Mesothelial cell of epicardium (in vitro differentiated cells): ENCODE measurements around the gene ANKRD18A. TPM values are rescaled to one million over a fixed set of nuclear protein-coding genes. Genes with fewer than 3 reads are reported as not detected.
A peak's percentile ranks its signal among the peaks of the same experiment; 100 is the strongest.

ENCODE experiments used
- DNase-seq, 2 experiments: peaks; one replicate each; pipeline ENCODE4 v3.0.0; 2021; ENCODE audit warnings: low spot score in 2 of 2; ENCODE audit not compliant: unreplicated experiment in 2 of 2
- H3K27ac Mint-ChIP-seq: 2 replicates; pipeline ENCODE4 v1.8.0; 2021; ENCODE audit warnings: mixed read lengths
- H3K27me3 Mint-ChIP-seq: 2 replicates; pipeline ENCODE4 v1.8.0; 2021; ENCODE audit warnings: low read depth, mixed read lengths
- H3K36me3 Mint-ChIP-seq: 2 replicates; pipeline ENCODE4 v1.8.0; 2021; ENCODE audit warnings: mixed read lengths
- H3K4me1 Mint-ChIP-seq: 2 replicates; pipeline ENCODE4 v1.8.0; 2021; ENCODE audit warnings: mixed read lengths
- H3K4me3 Mint-ChIP-seq: 2 replicates; pipeline ENCODE4 v1.8.0; 2021; ENCODE audit warnings: mild to moderate bottlenecking, moderate library complexity, mixed read lengths
- H3K9me3 Mint-ChIP-seq: 2 replicates; pipeline ENCODE4 v1.8.0; 2021; ENCODE audit warnings: mixed read lengths
- CTCF ChIP-seq: fragments of 200-600 bp; sonication (generic); IDR thresholded peaks from one replicate; pipeline ENCODE4 v1.5.0; 2021; ENCODE audit warnings: antibody characterized with exemption; ENCODE audit not compliant: unreplicated experiment
- total RNA-seq: library from RNA; stranded (reverse); gene quantifications from 3 replicates; pipeline ENCODE4 v1.2.1, GENCODE V29; 2021

ANKRD18A gene
- total RNA-seq, 1 donor from 2014 or later, result 0.92 TPM

GRCh38 chr9:38644601-38645000, 24.2 kb upstream of the ANKRD18A start:
- Mint-ChIP-seq H3K4me1 (no peaks in the 10 kb centered on the region), H3K4me3 (no peak overlapping the region), H3K9me3 (peaks cover 5% of the 10 kb centered on the region), H3K36me3 (no peaks in the 10 kb centered on the region), H3K27ac (no peak overlapping the region), H3K27me3 (peaks cover 3% of the 10 kb centered on the region)
- TF ChIP-seq CTCF, result no peak
- no peak for DNase-seq

DNA sequence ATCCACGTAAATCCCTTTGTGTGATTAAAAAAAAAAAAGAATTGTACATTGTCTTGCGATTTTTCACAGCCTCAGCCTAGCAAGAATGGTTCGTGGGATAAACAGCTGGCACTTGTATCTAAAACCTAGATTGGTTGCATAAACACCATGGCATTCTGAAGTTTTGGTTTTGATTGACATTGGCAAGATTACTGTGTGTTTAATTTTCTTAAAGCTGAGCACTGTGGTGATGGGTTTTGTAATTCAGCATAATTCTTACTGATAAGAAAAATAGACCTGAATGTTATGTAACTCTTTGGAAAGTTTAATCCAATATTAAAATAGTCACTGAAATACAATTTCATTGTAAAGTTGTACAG, 23.4 kb upstream of the ANKRD18A start:
- no peak for TF ChIP-seq CTCF
- Mint-ChIP-seq H3K4me3 (no peak overlapping the region), H3K9me3 (peaks cover under 1% of the 10 kb centered on the region), H3K36me3 (no peaks in the 10 kb centered on the region), H3K27me3 (peaks cover 3% of the 10 kb centered on the region), H3K4me1 (no peaks in the 10 kb centered on the region), H3K27ac (no peak overlapping the region)
- no peak for DNase-seq

DNA sequence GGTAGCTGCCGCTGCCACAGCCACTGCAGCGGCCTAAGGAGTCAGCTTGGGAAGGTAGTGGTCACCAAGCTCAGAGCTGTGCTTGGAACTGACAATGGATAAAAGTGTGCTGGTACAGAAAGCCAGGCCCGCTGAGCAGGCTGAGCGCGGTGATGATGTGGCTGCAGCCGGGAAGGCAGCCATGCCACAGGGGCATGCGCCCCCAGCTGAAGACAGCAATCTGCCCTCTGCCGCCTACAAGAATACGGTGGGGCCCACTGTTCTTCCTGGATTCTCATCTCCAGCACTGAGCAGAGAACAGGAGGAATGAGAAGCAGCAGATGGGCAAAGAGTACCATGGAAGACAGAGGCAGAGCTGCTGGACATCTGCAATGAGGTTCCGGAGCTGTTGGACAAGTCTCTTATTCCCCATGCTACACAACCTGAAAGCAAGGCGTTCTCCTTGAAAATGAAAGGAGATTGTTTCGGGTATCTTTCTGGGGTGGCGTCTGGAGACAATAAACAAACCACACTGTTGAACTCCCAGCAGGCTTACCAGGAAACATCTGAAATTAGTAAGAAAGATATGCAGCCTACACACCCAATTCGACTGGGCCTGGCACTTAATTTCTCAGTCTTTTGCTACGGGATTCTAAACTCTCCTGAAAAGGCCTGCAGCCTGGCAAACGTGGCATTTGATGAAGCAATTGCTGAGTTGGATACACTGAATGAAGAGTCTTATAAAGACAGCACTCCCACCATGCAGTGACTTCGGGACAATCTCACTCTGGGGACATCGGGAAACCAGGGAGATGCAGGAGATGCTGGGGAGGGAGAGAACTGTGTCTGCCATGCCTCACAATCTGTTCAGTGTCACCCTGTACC, 22.8 kb upstream of the ANKRD18A start:
- H3K9me3 Mint-ChIP-seq, result no peaks in the 10 kb centered on the region
- TF ChIP-seq CTCF, result no peak
- DNase-seq, result no peak
- H3K27ac Mint-ChIP-seq, result no peak overlapping the region
- H3K27me3 Mint-ChIP-seq, result peaks cover 3% of the 10 kb centered on the region
- no peaks in the 10 kb centered on the region for H3K4me1 Mint-ChIP-seq
- no peak overlapping the region for H3K4me3 Mint-ChIP-seq
- H3K36me3 Mint-ChIP-seq, result no peaks in the 10 kb centered on the region

- peak; percentile 77 for TF ChIP-seq CTCF
- no peak overlapping the region for H3K4me3 Mint-ChIP-seq
- H3K36me3 Mint-ChIP-seq, result no peaks in the 10 kb centered on the region
- no peak for DNase-seq
- peaks cover 3% of the 10 kb centered on the region for H3K27me3 Mint-ChIP-seq
- no peak overlapping the region for H3K27ac Mint-ChIP-seq
- no peaks in the 10 kb centered on the region for H3K4me1 Mint-ChIP-seq
- H3K9me3 Mint-ChIP-seq, result no peaks in the 10 kb centered on the region
Measured at GRCh38 chr9:38641985-38642864, 21.8 kb upstream of the ANKRD18A start.

DNA sequence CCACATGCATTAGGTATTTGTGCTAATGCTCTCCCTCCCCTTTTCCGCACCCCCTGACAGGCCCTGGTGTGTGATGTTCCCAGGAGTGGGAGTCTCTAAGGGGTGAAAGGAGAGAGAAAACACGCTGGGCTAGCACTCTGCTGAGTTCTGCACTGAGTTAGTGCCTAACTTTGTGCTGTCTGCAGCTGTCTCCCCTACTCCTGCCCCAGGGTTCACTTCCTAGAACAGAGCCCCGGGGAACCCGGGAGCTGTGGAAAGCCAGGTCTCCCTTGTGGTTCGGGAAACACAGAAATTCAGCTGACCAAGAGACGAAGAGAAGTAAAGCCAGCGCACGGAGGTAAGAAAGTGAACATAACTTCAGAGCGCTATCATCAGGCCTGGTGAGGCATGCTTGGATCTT, 20.7 kb upstream of the ANKRD18A start:
- no peaks in the 10 kb centered on the region for H3K36me3 Mint-ChIP-seq
- H3K9me3 Mint-ChIP-seq, result no peaks in the 10 kb centered on the region
- no peak for TF ChIP-seq CTCF
- DNase-seq, result no peak
- no peak overlapping the region for H3K4me3 Mint-ChIP-seq
- peaks cover 3% of the 10 kb centered on the region for H3K27me3 Mint-ChIP-seq
- no peak overlapping the region for H3K27ac Mint-ChIP-seq
- no peaks in the 10 kb centered on the region for H3K4me1 Mint-ChIP-seq
